Endodermal cell (in vitro differentiated cells): ENCODE measurements around the gene CYP4X1. TPM values are rescaled to one million over a fixed set of nuclear protein-coding genes. Genes with fewer than 3 reads are reported as not detected.

ENCODE experiments used
- DNase-seq: peaks from one replicate; pipeline ENCODE4 v3.0.0-alpha.2; 2017
- H3K27ac ChIP-seq: 2 replicates; pipeline ENCODE4 v1.5.1; 2013; ENCODE audit warnings: mild to moderate bottlenecking, low read depth, low read length, moderate library complexity
- H3K27me3 ChIP-seq: 2 replicates; pipeline ENCODE4 v1.6.1; 2013; ENCODE audit warnings: mild to moderate bottlenecking, low read length, moderate library complexity; ENCODE audit not compliant: insufficient read depth, control insufficient read depth, poor library complexity, severe bottlenecking
- H3K36me3 ChIP-seq: 2 replicates; pipeline ENCODE4 v1.7.0; 2013; ENCODE audit warnings: mild to moderate bottlenecking, low read length, moderate library complexity; ENCODE audit not compliant: control insufficient read depth, insufficient read depth
- H3K4me1 ChIP-seq: one replicate; pipeline ENCODE4 v1.7.0; 2013; ENCODE audit warnings: low read length; ENCODE audit not compliant: control insufficient read depth, insufficient read depth
- H3K4me3 ChIP-seq: 2 replicates; pipeline ENCODE4 v1.5.1; 2013; ENCODE audit warnings: mild to moderate bottlenecking, low read length, moderate library complexity
- H3K9ac ChIP-seq: 2 replicates; pipeline ENCODE4 v1.6.1; 2013; ENCODE audit warnings: mild to moderate bottlenecking, low read length, moderate library complexity; ENCODE audit not compliant: poor library complexity, severe bottlenecking; ENCODE audit errors: extremely low read depth
- H3K9me3 ChIP-seq: 2 replicates; pipeline ENCODE4 v1.6.1; 2013; ENCODE audit warnings: mild to moderate bottlenecking, low read length, moderate library complexity; ENCODE audit not compliant: control insufficient read depth
- H3K27ac Mint-ChIP-seq: 2 replicates; pipeline ENCODE4 v1.8.0; 2020; ENCODE audit warnings: mixed read lengths
- H3K27me3 Mint-ChIP-seq: 2 replicates; pipeline ENCODE4 v1.8.0; 2021; ENCODE audit warnings: mild to moderate bottlenecking, mixed read lengths; ENCODE audit not compliant: insufficient read depth
- H3K36me3 Mint-ChIP-seq: 2 replicates; pipeline ENCODE4 v1.8.0; 2020; ENCODE audit warnings: low read depth, mixed read lengths
- H3K4me1 Mint-ChIP-seq: 2 replicates; pipeline ENCODE4 v1.8.0; 2020; ENCODE audit warnings: mixed read lengths
- H3K4me3 Mint-ChIP-seq: 2 replicates; pipeline ENCODE4 v1.8.0; 2020; ENCODE audit warnings: mild to moderate bottlenecking, moderate library complexity, mixed read lengths
- H3K9me3 Mint-ChIP-seq: 2 replicates; pipeline ENCODE4 v1.8.0; 2020; ENCODE audit warnings: mild to moderate bottlenecking, mixed read lengths
- WGBS, 2 experiments: methylation state at CpG; one replicate each; pipeline versions ENCODE4 v1.1.5 to v1.1.7; 2013; ENCODE audit warnings: missing lambda C conversion rate in 2 of 2, mixed read lengths in 1 of 2; ENCODE audit not compliant: insufficient coverage in 1 of 2, insufficient read length in 1 of 2; 5-methylcytosine and 5-hydroxymethylcytosine counted together
- total RNA-seq, 2 donors: library from RNA; stranded (reverse); fragmentation: NEBNext Ultra II Directional in 1 of 2; extraction: Animal tissue kit (Norgen Biotek cat#: 25700) in 1 of 2; gene quantifications; 2 replicates in 1 of 2; 3 replicates in 1 of 2; pipeline ENCODE4 v1.2.1, GENCODE V29; 2021
- TF ChIP-seq, protein P1 (sequence below): fragments of 200-600 bp; sonication (generic); conservative IDR thresholded peaks from 2 replicates; pipeline ENCODE4 v1.5.0; 2021; ENCODE audit warnings: antibody characterized with exemption, mild to moderate bottlenecking

The CYP4X1 gene
- total RNA-seq, 2 donors from 2014 or later: 8.8 to 12.9 TPM

- H3K27me3 ChIP-seq: no peaks in the 10 kb centered on the region
- 69 to 84% methylated on average over 2 of the region's 2 CpGs for WGBS, 2 experiments
Measured at GRCh38 chr1:47013293-47013692, 10.2 kb upstream of the CYP4X1 start.

GRCh38 chr1:47021070-47021469 lies 2.4 kb upstream of the CYP4X1 start:
- Histone ChIP-seq H3K36me3 (no peaks in the 10 kb centered on the region), H3K27me3 (peaks cover 16% of the 10 kb centered on the region), H3K4me1 (peaks cover 23% of the 10 kb centered on the region), H3K9ac (no peak overlapping the region), H3K27ac (no peak overlapping the region), H3K4me3 (no peak overlapping the region), H3K9me3 (peaks cover 6% of the 10 kb centered on the region)
- no peak for DNase-seq
- Mint-ChIP-seq H3K4me1 (peaks cover 65% of the 10 kb centered on the region), H3K36me3 (peaks cover 2% of the 10 kb centered on the region), H3K9me3 (peaks cover 5% of the 10 kb centered on the region), H3K27ac (no peak overlapping the region), H3K4me3 (no peak overlapping the region), H3K27me3 (peaks cover 10% of the 10 kb centered on the region)
- TF ChIP-seq, protein P1, sequence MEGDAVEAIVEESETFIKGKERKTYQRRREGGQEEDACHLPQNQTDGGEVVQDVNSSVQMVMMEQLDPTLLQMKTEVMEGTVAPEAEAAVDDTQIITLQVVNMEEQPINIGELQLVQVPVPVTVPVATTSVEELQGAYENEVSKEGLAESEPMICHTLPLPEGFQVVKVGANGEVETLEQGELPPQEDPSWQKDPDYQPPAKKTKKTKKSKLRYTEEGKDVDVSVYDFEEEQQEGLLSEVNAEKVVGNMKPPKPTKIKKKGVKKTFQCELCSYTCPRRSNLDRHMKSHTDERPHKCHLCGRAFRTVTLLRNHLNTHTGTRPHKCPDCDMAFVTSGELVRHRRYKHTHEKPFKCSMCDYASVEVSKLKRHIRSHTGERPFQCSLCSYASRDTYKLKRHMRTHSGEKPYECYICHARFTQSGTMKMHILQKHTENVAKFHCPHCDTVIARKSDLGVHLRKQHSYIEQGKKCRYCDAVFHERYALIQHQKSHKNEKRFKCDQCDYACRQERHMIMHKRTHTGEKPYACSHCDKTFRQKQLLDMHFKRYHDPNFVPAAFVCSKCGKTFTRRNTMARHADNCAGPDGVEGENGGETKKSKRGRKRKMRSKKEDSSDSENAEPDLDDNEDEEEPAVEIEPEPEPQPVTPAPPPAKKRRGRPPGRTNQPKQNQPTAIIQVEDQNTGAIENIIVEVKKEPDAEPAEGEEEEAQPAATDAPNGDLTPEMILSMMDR: no peak
- 75% methylated on average over 1 of the region's 2 CpGs; no CpG with 5 or more reads in 1 of the 2 experiments for WGBS, 2 experiments

More at GRCh38 chr1:47013293-47013692, 10.2 kb upstream of the CYP4X1 start:
- Mint-ChIP-seq H3K9me3 (peaks cover 28% of the 10 kb centered on the region), H3K27me3 (peaks cover 22% of the 10 kb centered on the region), H3K36me3 (no peaks in the 10 kb centered on the region), H3K27ac (no peak overlapping the region), H3K4me3 (no peak overlapping the region), H3K4me1 (peaks cover 18% of the 10 kb centered on the region)
- DNase-seq: no peak
- no peaks in the 10 kb centered on the region for H3K36me3 ChIP-seq
- peaks cover under 1% of the 10 kb centered on the region for H3K4me1 ChIP-seq
- peaks cover 6% of the 10 kb centered on the region for H3K9me3 ChIP-seq
- no peak overlapping the region for H3K4me3 ChIP-seq
- no peak overlapping the region for H3K27ac ChIP-seq
- H3K9ac ChIP-seq: no peak overlapping the region
- TF ChIP-seq, protein P1: no peak

GRCh38 chr1:47024141-47024801 lies 802 bp downstream of the CYP4X1 start:
- H3K9me3 ChIP-seq: no peaks in the 10 kb centered on the region
- no peaks in the 10 kb centered on the region for H3K36me3 ChIP-seq
- no peak overlapping the region for H3K27ac ChIP-seq
- peaks cover 10% of the 10 kb centered on the region for H3K27me3 Mint-ChIP-seq
- H3K4me1 ChIP-seq: peaks cover 18% of the 10 kb centered on the region
- no peaks in the 10 kb centered on the region for H3K9me3 Mint-ChIP-seq
- H3K4me3 ChIP-seq: peak overlapping the region; percentile 76
- no peak overlapping the region for H3K9ac ChIP-seq
- peaks cover 2% of the 10 kb centered on the region for H3K36me3 Mint-ChIP-seq
- peak overlapping the region; percentile 65 for H3K4me3 Mint-ChIP-seq
- H3K27ac Mint-ChIP-seq: peak overlapping the region; percentile 41
- whole genome bisulfite sequencing, 2 experiments: 0 to 52% methylated on average over 1 to 6 of the region's 8 CpGs
- TF ChIP-seq, protein P1: no peak
- no peak for DNase-seq
- peaks cover 16% of the 10 kb centered on the region for H3K27me3 ChIP-seq
- peaks cover 44% of the 10 kb centered on the region for H3K4me1 Mint-ChIP-seq
